Testis (tissue), 2 donors: ENCODE results near the gene CHN2.

ENCODE experiments used
- CTCF ChIP-seq, 3 experiments: fragments of 450-650 bp in 2 of 3; fragments of 200-600 bp in 1 of 3; sonication (generic) in 1 of 3; IDR thresholded peaks; one replicate each; pipeline ENCODE4 v1.5.1; 2016 to 2019; ENCODE audit warnings: antibody characterized with exemption in 3 of 3, mild to moderate bottlenecking in 2 of 3, moderate library complexity in 1 of 3
- POLR2A ChIP-seq: fragments of 450-650 bp; IDR thresholded peaks from one replicate; pipeline ENCODE4 v1.6.1; 2017; ENCODE audit warnings: antibody characterized with exemption, mild to moderate bottlenecking, moderate library complexity

- TF ChIP-seq POLR2A (no peak), CTCF (IDR thresholded peaks at IDR 0.05) (no peak)
These were observed 39.9 kb downstream of the CHN2 start for GRCh38 chr7:29234438-29234837.
